ENCODE data around the gene STAMBP.
"Not testable (repeated sequence)": the region's sequence is repeated elsewhere in the genome, so short reads cannot be mapped to it uniquely, and the experiment has no call there.

STAMBP gene

GRCh38 chr2:73837847-73838585 is 9.3 kb downstream of the STAMBP start:
- DNase-seq (ENCODE audit: low read depth): no peak

GRCh38 chr2:73838889-73839534 is 10.3 kb downstream of the STAMBP start:
- DNase-seq (ENCODE audit: low read depth): no peak

GRCh38 chr2:73839653-73840411 is 11.1 kb downstream of the STAMBP start:
- no peak for DNase-seq (ENCODE audit: low read depth)

GRCh38 chr2:73841912-73842738 is 13.4 kb downstream of the STAMBP start:
- no peak for DNase-seq (ENCODE audit: low read depth)

- DNase-seq (ENCODE audit: low read depth): no peak
These were observed 13.9 kb downstream of the STAMBP start for GRCh38 chr2:73842739-73843019.

GRCh38 chr2:73844087-73844486 is 15.3 kb downstream of the STAMBP start:
- DNase-seq (ENCODE audit: low read depth): no peak

- no peak for DNase-seq (ENCODE audit: low read depth)
These were observed 21.2 kb downstream of the STAMBP start for GRCh38 chr2:73850009-73850408.

- no peak for DNase-seq (ENCODE audit: low read depth)
These were observed 22.5 kb downstream of the STAMBP start for GRCh38 chr2:73851274-73851673.

- DNase-seq (ENCODE audit: low read depth): no peak
These were observed 23.3 kb downstream of the STAMBP start for GRCh38 chr2:73852020-73852419.

GRCh38 chr2:73855526-73855925 is 26.8 kb downstream of the STAMBP start:
- DNase-seq (ENCODE audit: low read depth): no peak

GRCh38 chr2:73856214-73856613 is 27.5 kb downstream of the STAMBP start:
- no peak for DNase-seq (ENCODE audit: low read depth)

GRCh38 chr2:73859721-73860586 is 31.2 kb downstream of the STAMBP start:
- DNase-seq (ENCODE audit: low read depth): peak; percentile 31

- no peak for DNase-seq (ENCODE audit: low read depth)
These were observed 34.2 kb downstream of the STAMBP start for GRCh38 chr2:73862987-73863386.

- DNase-seq (ENCODE audit: low read depth): no peak
These were observed 39.6 kb downstream of the STAMBP start for GRCh38 chr2:73868204-73868978.

- DNase-seq (ENCODE audit: low read depth): no peak
These were observed 41.3 kb downstream of the STAMBP start for GRCh38 chr2:73870084-73870483.

GRCh38 chr2:73877071-73877802 is 48.5 kb downstream of the STAMBP start:
- DNase-seq (ENCODE audit: low read depth): no peak

- DNase-seq (ENCODE audit: low read depth): not testable (repeated sequence)
These were observed 49.2 kb downstream of the STAMBP start for GRCh38 chr2:73877984-73878383.

- no peak for DNase-seq (ENCODE audit: low read depth)
These were observed 56.6 kb downstream of the STAMBP start for GRCh38 chr2:73885406-73885805.

GRCh38 chr2:73886357-73886756 is 57.6 kb downstream of the STAMBP start:
- DNase-seq (ENCODE audit: low read depth): peak; percentile 44

Data from stimulated activated CD4-positive, alpha-beta T cell treated with anti-CD3 and anti-CD28 coated beads, Interleukin-2, amount 100 ng/mL, for 4 hours (primary cell).